Measurements from ENCODE around the gene TIMP3.

Gene TIMP3

GRCh38 chr22:32809786-32810554 is 8.5 kb downstream of the TIMP3 start:
- FAIRE-seq: no peak

GRCh38 chr22:32810555-32811133 is 9.1 kb downstream of the TIMP3 start:
- FAIRE-seq: no peak

GRCh38 chr22:32811788-32812545 is 10.5 kb downstream of the TIMP3 start:
- no peak for FAIRE-seq

GRCh38 chr22:32814285-32814860 is 12.9 kb downstream of the TIMP3 start:
- FAIRE-seq: no peak

GRCh38 chr22:32815059-32815458 is 13.6 kb downstream of the TIMP3 start:
- FAIRE-seq: no peak

GRCh38 chr22:32815943-32816342 is 14.4 kb downstream of the TIMP3 start:
- no peak for FAIRE-seq

- no peak for FAIRE-seq
These were observed 15.7 kb downstream of the TIMP3 start for GRCh38 chr22:32817137-32817730.

- FAIRE-seq: no peak
These were observed 17.1 kb downstream of the TIMP3 start for GRCh38 chr22:32818446-32819115.

GRCh38 chr22:32819120-32819519 is 17.6 kb downstream of the TIMP3 start:
- no peak for FAIRE-seq

- FAIRE-seq: no peak
These were observed 18.9 kb downstream of the TIMP3 start for GRCh38 chr22:32820131-32821119.

GRCh38 chr22:32822179-32822877 is 20.8 kb downstream of the TIMP3 start:
- no peak for FAIRE-seq

GRCh38 chr22:32823024-32823730 is 21.7 kb downstream of the TIMP3 start:
- FAIRE-seq: no peak

- FAIRE-seq: no peak
These were observed 23.2 kb downstream of the TIMP3 start for GRCh38 chr22:32824531-32825312.

- no peak for FAIRE-seq
These were observed 25.0 kb downstream of the TIMP3 start for GRCh38 chr22:32826537-32826936.

GRCh38 chr22:32827049-32827602 is 25.6 kb downstream of the TIMP3 start:
- no peak for FAIRE-seq

- no peak for FAIRE-seq
These were observed 26.6 kb downstream of the TIMP3 start for GRCh38 chr22:32828150-32828549.

- no peak for FAIRE-seq
These were observed 27.1 kb downstream of the TIMP3 start for GRCh38 chr22:32828561-32828960.

- FAIRE-seq: no peak
These were observed 27.9 kb downstream of the TIMP3 start for GRCh38 chr22:32829451-32829851.

- no peak for FAIRE-seq
These were observed 29.0 kb downstream of the TIMP3 start for GRCh38 chr22:32830473-32830872.

Data from G401.6 (cell line).